Large intestine (tissue), 12 donors: ENCODE measurements around the gene ARHGAP21. TPM values are rescaled to one million over a fixed set of nuclear protein-coding genes. Genes with fewer than 3 reads are reported as not detected.
"Not testable (repeated sequence)": the region's sequence is repeated elsewhere in the genome, so short reads cannot be mapped to it uniquely, and the experiment has no call there.

ENCODE experiments used
- DNase-seq, 2 donors: peaks; one replicate each; pipeline versions ENCODE4 v3.0.0 to v3.0.0-alpha.2; 2013
- H3K27ac ChIP-seq: one replicate; pipeline ENCODE4 v1.5.1; 2013; ENCODE audit warnings: low read length
- H3K27me3 ChIP-seq: 2 replicates; pipeline ENCODE4 v1.6.1; 2013; ENCODE audit warnings: low read length; ENCODE audit not compliant: control insufficient read depth, insufficient read depth
- H3K36me3 ChIP-seq: 2 replicates; pipeline ENCODE4 v1.6.1; 2013; ENCODE audit warnings: low read length; ENCODE audit not compliant: control insufficient read depth, insufficient read depth
- H3K4me1 ChIP-seq: one replicate; pipeline ENCODE4 v1.6.1; 2013; ENCODE audit warnings: low read length; ENCODE audit not compliant: control insufficient read depth, insufficient read depth
- H3K4me3 ChIP-seq: one replicate; pipeline ENCODE4 v1.5.1; 2013; ENCODE audit warnings: low read length
- H3K9me3 ChIP-seq: one replicate; pipeline ENCODE4 v1.6.1; 2013; ENCODE audit warnings: mild to moderate bottlenecking, low read depth, low read length, moderate library complexity; ENCODE audit not compliant: control insufficient read depth
- WGBS: methylation state at CpG from one replicate; pipeline ENCODE4 v1.1.5; 2013; ENCODE audit warnings: low lambda C conversion rate; ENCODE audit not compliant: insufficient coverage; 5-methylcytosine and 5-hydroxymethylcytosine counted together
- long read RNA-seq, 11 donors: transcript quantifications; one replicate each; lab custom pipeline, GENCODE V29; 2026
- polyA plus RNA-seq: library from polyadenylated mRNA; unstranded; fragments of 120-200 nt; gene quantifications from one replicate; pipeline ENCODE4 v1.2.1, GENCODE V29; 2013

Gene ARHGAP21
- 55.4 TPM for polyA plus RNA-seq
- long read RNA-seq, donor 1, partial matches to known transcripts: 0 of 2 reads
- long read RNA-seq, donor 1, other reads (novel, unspliced or antisense): 0 of 2 reads
- long read RNA-seq, donor 2, partial matches to known transcripts: 0 of 1 reads
- long read RNA-seq, donor 2, other reads (novel, unspliced or antisense): 0 of 1 reads
- long read RNA-seq, donor 3: 0 reads
- long read RNA-seq, donor 4: 0 reads
- long read RNA-seq, donor 5, partial matches to known transcripts: 0 of 1 reads
- long read RNA-seq, donor 5, other reads (novel, unspliced or antisense): 0 of 1 reads
- long read RNA-seq, donor 6: 0 reads
- long read RNA-seq, donor 7, partial matches to known transcripts: 0 of 2 reads
- long read RNA-seq, donor 7, other reads (novel, unspliced or antisense): 0 of 2 reads
- long read RNA-seq, donor 8, partial matches to known transcripts: 0 of 6 reads
- long read RNA-seq, donor 8, other reads (novel, unspliced or antisense): 0 of 6 reads
- long read RNA-seq, donor 9: 0 reads
- long read RNA-seq, donor 10, partial matches to known transcripts: 0 of 1 reads
- long read RNA-seq, donor 10, other reads (novel, unspliced or antisense): 0 of 1 reads
- long read RNA-seq, donor 11, partial matches to known transcripts: 0 of 1 reads
- long read RNA-seq, donor 11, other reads (novel, unspliced or antisense): 0 of 1 reads

DNA sequence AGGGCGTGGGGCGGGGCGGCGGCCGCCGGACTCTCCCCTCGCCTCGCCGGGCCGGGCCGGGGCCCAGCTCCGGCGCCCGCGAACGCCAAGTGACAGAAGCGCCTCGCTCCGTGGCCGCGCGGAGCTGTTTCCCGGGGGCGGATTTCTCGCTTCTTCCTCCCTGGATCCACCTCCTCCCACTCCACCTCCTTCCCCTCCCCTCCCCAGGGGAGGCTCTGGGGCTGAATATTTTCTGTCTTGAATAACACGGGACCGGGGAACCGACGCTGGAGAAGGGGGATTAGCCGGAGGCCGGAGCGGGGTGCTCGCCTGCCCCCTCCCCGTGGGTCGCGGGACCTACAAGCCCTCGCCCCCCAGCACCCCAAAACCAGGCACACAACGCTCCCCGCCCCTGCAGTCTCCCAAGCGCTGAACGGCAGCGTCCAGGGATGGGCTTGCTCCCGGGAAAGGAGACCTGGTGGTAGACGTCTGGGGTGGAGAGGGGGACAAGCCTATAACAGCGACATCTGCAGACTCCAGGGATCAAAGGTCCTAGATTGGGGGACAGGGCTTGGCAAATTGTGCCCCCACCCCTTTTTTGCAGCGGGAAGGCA lies at the start of gene ARHGAP21:
TSS of gene ARHGAP21 (minus strand) at position 100 of the 593 bp plus-strand sequence. CDS start 1,988 bp downstream, outside the sequence.
- no CpG with 5 or more reads among the region's 46 CpGs for WGBS
- H3K4me1 ChIP-seq: peaks cover 3% of the 10 kb centered on the region

DNA sequence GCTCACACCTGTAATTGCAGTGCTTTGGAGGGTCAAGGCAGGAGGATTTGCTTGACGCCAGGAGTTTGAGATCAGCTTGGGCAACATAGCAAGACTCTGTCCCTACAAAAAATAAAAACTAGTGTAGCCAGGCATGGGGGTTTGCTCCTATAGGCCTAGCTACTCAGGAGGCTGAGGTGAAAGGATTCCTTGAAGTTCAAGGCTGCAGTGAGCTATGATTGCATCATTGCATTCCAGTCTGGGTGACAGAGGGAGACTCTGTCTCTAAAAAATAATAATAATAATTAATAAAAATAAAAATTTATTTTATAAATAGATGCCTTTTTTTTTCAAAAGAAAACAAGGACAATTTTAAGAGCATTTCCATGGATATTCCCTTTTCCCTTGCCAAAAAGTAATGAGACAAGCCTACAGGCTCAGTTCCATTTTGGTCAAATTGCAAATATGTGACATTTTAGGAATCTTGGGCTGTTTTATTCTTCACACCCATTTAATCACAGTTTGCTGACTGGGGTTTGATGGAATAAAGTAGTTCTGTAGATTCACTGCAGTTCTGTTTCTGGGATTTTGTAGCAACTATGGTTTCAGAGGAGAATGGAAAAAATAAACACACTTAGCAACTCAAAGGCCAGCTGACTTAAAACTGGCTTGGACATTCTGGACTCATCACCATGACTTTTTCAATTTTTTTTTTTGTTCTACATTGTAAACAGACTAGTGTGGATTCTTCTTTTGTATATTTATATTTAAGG lies 48.4 kb upstream of the ARHGAP21 start:
- DNase-seq: no peak
- WGBS: no CpG with 5 or more reads among the region's 1 CpG
- no peaks in the 10 kb centered on the region for H3K4me1 ChIP-seq
- H3K9me3 ChIP-seq: no peaks in the 10 kb centered on the region
- no peak overlapping the region for H3K4me3 ChIP-seq
- H3K27ac ChIP-seq: no peak overlapping the region
- no peaks in the 10 kb centered on the region for H3K27me3 ChIP-seq
- no peaks in the 10 kb centered on the region for H3K36me3 ChIP-seq

More for the DNA sequence above, at the start of gene ARHGAP21:
- H3K27ac ChIP-seq: peak within 1 kb of the TSS; percentile 97
- peak; percentile 49 to 79 for DNase-seq
- H3K9me3 ChIP-seq: no peaks in the 10 kb centered on the region
- H3K4me3 ChIP-seq: peak within 1 kb of the TSS; percentile 92
- H3K36me3 ChIP-seq: peaks cover 2% of the 10 kb centered on the region
- no peaks in the 10 kb centered on the region for H3K27me3 ChIP-seq

DNA sequence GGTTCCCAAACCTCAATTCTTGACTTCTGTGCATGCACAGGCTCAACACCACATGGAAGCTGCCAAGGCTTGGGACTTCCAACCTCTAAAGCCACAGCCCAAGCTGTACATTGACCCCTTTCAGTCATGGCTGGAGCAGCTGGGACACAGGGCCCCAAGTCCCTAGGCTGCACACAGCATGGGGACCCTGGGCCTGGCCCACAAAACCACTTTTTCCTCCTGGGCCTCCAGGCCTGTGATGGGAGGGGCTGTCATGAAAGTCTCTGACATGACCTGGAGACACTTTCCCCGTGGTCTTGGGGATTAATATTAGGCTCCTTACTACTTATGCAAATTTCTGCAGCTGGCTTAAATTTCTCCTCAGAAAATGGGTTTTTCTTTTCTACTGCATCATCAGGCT lies 41.3 kb upstream of the ARHGAP21 start:
- H3K27me3 ChIP-seq, H3K4me1 ChIP-seq, H3K27ac ChIP-seq, H3K9me3 ChIP-seq, DNase-seq, H3K36me3 ChIP-seq, H3K4me3 ChIP-seq: not testable (repeated sequence)
- no CpG with 5 or more reads among the region's 1 CpG for WGBS

DNA sequence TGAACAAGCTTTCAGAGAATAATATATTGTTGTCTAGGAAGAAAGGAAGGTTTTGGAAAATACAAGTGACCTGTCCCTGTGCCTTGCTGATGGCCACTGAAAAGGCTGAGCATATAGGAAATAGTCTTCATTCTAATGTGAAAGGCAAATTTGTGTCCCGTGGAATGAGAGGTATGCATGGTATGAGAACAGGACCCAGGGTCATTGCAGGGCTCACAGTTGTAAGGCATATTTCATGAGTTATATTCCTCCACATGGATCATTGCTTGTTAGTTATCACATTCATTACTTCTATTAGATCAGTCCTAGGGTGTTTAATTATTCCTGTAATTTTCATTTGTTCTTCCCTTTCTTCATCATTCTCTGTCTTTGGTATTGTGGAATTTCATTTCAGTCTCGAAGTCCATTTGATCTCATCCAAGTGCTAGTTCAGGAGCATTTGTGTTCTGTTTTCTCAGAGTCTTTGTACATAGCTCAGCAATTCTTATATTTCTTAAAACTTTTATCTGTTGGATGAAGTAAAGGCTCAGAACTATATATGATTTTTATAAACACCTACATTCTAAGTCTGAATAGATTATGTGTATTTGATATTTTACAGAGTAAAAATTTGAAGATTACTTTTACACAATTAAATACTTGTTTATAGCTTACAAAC lies 39.4 kb upstream of the ARHGAP21 start:
- WGBS: 69% methylated on average over 2 of the region's 2 CpGs
- Histone ChIP-seq H3K27me3 (no peaks in the 10 kb centered on the region), H3K9me3 (no peaks in the 10 kb centered on the region), H3K4me1 (no peaks in the 10 kb centered on the region), H3K4me3 (no peak overlapping the region), H3K27ac (no peak overlapping the region), H3K36me3 (no peaks in the 10 kb centered on the region)
- DNase-seq: no peak

DNA sequence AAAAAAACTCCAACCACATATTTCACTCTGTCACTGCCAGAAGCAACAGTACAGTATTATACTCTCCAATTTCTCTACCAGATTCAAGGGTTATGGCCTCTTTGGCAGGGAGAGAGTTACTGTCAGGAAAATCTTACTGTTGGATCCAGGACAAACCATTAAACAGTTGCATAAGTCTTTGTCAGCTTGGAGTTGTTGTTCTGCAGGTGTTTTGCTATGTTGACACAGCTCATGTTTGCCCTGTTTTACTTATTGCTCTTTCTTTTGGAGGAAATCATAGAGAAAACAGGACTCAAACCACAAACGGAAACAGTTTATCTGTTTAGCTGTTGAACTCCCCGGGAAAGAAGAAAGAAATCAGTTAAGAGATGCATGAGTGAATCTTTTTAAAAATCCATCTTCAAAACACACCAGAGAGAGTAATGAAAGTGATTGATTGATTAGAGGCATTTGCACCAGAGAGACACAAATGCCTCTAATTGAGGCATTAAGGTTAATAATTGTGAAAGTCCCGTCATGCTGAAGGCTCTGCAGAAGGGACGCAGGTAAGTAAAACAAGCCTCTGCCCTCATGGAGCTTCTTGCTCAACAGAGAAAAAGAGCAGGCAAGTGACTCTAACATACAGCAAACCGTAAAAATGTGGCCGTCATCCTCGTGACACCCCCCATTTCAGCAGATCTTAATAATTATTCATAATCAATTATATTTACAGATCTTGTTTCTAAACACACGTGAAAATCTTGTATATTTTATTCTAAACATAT lies 38.7 kb upstream of the ARHGAP21 start:
- H3K4me3 ChIP-seq: no peak overlapping the region
- no peak for DNase-seq
- no peaks in the 10 kb centered on the region for H3K27me3 ChIP-seq
- H3K9me3 ChIP-seq: no peaks in the 10 kb centered on the region
- H3K4me1 ChIP-seq: no peaks in the 10 kb centered on the region
- 56% methylated on average over 4 of the region's 8 CpGs for WGBS
- H3K36me3 ChIP-seq: no peaks in the 10 kb centered on the region
- H3K27ac ChIP-seq: no peak overlapping the region

DNA sequence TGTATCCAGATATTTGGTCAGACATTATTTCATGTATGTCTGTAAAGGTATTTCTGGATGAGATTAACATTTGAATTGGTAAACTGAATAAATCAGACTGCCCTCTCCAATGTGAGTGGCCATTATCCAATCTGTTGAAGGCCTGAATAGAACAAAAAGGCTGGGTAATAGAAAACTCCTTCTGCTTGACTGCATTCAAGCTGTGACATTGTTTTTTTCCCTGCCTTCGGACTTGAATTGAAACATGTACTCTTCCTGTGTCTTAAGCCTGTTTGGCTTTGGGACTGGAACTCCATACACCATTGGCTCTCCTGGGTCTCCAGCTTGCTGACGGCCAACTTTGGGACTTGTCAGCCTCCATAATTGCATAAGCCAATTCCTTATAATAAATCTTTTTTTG lies 36.0 kb upstream of the ARHGAP21 start:
- no peaks in the 10 kb centered on the region for H3K9me3 ChIP-seq
- H3K4me1 ChIP-seq: no peaks in the 10 kb centered on the region
- WGBS: no CpG with 5 or more reads among the region's 2 CpGs
- DNase-seq: no peak
- no peaks in the 10 kb centered on the region for H3K36me3 ChIP-seq
- no peaks in the 10 kb centered on the region for H3K27me3 ChIP-seq
- no peak overlapping the region for H3K4me3 ChIP-seq
- H3K27ac ChIP-seq: no peak overlapping the region

DNA sequence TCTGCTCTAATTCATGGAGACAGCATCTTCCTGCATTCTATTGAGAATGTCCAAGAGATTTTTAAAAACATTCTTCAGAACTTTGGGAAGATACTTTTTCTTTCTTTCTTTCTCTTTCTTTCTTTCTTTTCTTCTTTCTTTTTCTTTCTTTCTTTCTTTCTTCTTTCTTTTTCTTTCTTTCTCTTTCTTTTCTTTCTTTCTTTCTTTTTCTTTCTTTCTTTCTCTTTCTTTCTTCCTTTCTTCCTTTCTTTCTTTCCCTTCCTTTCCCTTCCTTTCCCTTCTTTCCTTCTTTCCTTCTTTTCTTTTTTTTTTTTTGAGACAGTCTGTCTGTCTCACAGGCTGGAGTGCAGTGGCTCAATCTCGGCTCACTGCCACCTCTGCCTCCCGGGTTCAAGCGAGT lies 34.6 kb upstream of the ARHGAP21 start:
- DNase-seq, H3K9me3 ChIP-seq, H3K4me1 ChIP-seq, H3K36me3 ChIP-seq, H3K27me3 ChIP-seq, H3K27ac ChIP-seq, H3K4me3 ChIP-seq: not testable (repeated sequence)
- WGBS: no CpG with 5 or more reads among the region's 3 CpGs

DNA sequence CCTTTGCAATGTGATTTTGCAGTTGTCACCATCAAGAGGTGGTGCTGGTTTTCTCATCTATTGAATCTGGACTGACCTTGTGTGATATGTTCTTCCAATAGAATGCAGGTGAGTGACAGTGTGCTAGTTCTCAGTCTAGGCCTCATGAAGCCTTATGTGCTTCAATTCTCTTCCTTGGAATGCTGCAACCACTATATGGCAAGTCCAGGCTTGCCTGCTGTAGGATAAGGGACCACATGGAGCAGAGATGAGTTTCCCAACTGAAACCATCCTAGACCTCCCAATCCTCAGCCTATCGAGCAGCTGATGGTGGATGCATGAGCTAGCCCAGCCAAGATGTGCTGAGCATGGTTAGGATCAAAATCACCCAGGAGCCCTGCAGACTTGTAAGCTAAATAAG lies 32.6 kb upstream of the ARHGAP21 start:
- DNase-seq: no peak
- H3K36me3 ChIP-seq: no peaks in the 10 kb centered on the region
- no CpG with 5 or more reads among the region's 1 CpG for WGBS
- H3K9me3 ChIP-seq: no peaks in the 10 kb centered on the region
- no peaks in the 10 kb centered on the region for H3K4me1 ChIP-seq
- H3K4me3 ChIP-seq: no peak overlapping the region
- H3K27ac ChIP-seq: no peak overlapping the region
- no peaks in the 10 kb centered on the region for H3K27me3 ChIP-seq

DNA sequence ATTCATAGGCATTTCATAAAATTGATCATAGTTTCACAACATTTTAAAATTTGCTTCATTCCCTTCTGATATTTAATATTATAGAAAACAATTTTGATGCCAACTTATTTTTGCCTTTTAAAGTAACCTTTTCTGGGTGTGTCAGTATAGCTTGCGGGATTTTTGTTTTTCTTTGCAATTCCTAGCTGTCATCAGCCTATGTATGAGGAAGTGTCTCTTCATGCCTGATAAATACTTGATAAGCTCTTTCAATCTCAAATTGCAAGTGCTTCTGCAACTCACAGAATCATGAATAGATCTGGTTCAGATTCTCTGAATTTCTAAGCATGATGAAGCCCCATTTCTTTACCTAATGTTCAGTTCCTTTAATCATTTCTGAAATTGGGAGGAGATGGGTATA lies 28.0 kb upstream of the ARHGAP21 start:
- H3K4me1 ChIP-seq: no peaks in the 10 kb centered on the region
- no peak for DNase-seq
- no peak overlapping the region for H3K27ac ChIP-seq
- no peaks in the 10 kb centered on the region for H3K27me3 ChIP-seq
- no peaks in the 10 kb centered on the region for H3K9me3 ChIP-seq
- H3K36me3 ChIP-seq: no peaks in the 10 kb centered on the region
- 100% methylated on average over 1 of the region's 1 CpG for WGBS
- no peak overlapping the region for H3K4me3 ChIP-seq
